NCI-H82 (cell line): ENCODE data around the gene CDK5RAP3.

Source experiments
- DNase-seq: peaks from one replicate; lab custom pipeline; 2025; lab: John Stamatoyannopoulos, UW

Gene CDK5RAP3

GRCh38 chr17:48024149-48025039 is 53.5 kb downstream of the CDK5RAP3 start:
- peak; percentile 53 for DNase-seq

- peak; percentile 99 for DNase-seq
Measured at GRCh38 chr17:48025040-48025903, 54.4 kb downstream of the CDK5RAP3 start.

GRCh38 chr17:48025904-48026501 is 55.1 kb downstream of the CDK5RAP3 start:
- peak; percentile 64 for DNase-seq

GRCh38 chr17:48026502-48027321 is 55.8 kb downstream of the CDK5RAP3 start:
- peak; percentile 95 for DNase-seq

- no peak for DNase-seq
Measured at GRCh38 chr17:48027322-48027981, 56.5 kb downstream of the CDK5RAP3 start.

- no peak for DNase-seq
Measured at GRCh38 chr17:48028736-48029135, 57.8 kb downstream of the CDK5RAP3 start.

- no peak for DNase-seq
Measured at GRCh38 chr17:48030531-48030930, 59.6 kb downstream of the CDK5RAP3 start.
